ENCODE results near the gene PTX4.

PTX4 gene

GRCh38 chr16:1457489-1458245, 31.1 kb downstream of the PTX4 start:
- no peak for DNase-seq

GRCh38 chr16:1456951-1457350, 31.8 kb downstream of the PTX4 start:
- DNase-seq, result no peak

- DNase-seq, result no peak
Observed at GRCh38 chr16:1455190-1456171, 33.3 kb downstream of the PTX4 start.

GRCh38 chr16:1454561-1454960, 34.2 kb downstream of the PTX4 start:
- DNase-seq, result no peak

- DNase-seq, result no peak
Observed at GRCh38 chr16:1453316-1453715, 35.4 kb downstream of the PTX4 start.

GRCh38 chr16:1452530-1452929, 36.2 kb downstream of the PTX4 start:
- no peak for DNase-seq

- DNase-seq, result no peak
Observed at GRCh38 chr16:1451702-1452392, 36.9 kb downstream of the PTX4 start.

- no peak for DNase-seq
Observed at GRCh38 chr16:1450841-1451240, 37.9 kb downstream of the PTX4 start.

GRCh38 chr16:1450218-1450617, 38.5 kb downstream of the PTX4 start:
- no peak for DNase-seq

GRCh38 chr16:1449201-1449788, 39.4 kb downstream of the PTX4 start:
- DNase-seq, result no peak

GRCh38 chr16:1448536-1449116, 40.1 kb downstream of the PTX4 start:
- no peak for DNase-seq

GRCh38 chr16:1447965-1448364, 40.8 kb downstream of the PTX4 start:
- DNase-seq, result no peak

GRCh38 chr16:1446296-1447080, 42.3 kb downstream of the PTX4 start:
- DNase-seq, result no peak

- DNase-seq, result no peak
Observed at GRCh38 chr16:1445518-1446203, 43.1 kb downstream of the PTX4 start.

GRCh38 chr16:1444730-1445517, 43.8 kb downstream of the PTX4 start:
- no peak for DNase-seq

GRCh38 chr16:1443980-1444729, 44.6 kb downstream of the PTX4 start, which contains the start of gene CCDC154:
Gene CCDC154 (minus strand): TSS chr16:1444556. CDS start chr16:1444322, 234 bp downstream.
- no peak for DNase-seq

GRCh38 chr16:1443403-1443973, 45.3 kb downstream of the PTX4 start:
- no peak for DNase-seq

GRCh38 chr16:1442697-1443096, 46.0 kb downstream of the PTX4 start:
- no peak for DNase-seq

- DNase-seq, result no peak
Observed at GRCh38 chr16:1441391-1441829, 47.3 kb downstream of the PTX4 start.
